Inferior parietal cortex (tissue), 1 donor: ENCODE measurements around the gene NOP56.
A peak's percentile ranks its signal among the peaks of the same experiment; 100 is the strongest.

Experiments
- DNase-seq: peaks from one replicate; pipeline ENCODE4 v3.0.0-alpha.2; 2016; ENCODE audit errors: extremely low spot score

The NOP56 gene

GRCh38 chr20:2640260-2640659, 12.2 kb upstream of the NOP56 start:
- DNase-seq: no peak

GRCh38 chr20:2640899-2641298, 11.5 kb upstream of the NOP56 start:
- DNase-seq: no peak

GRCh38 chr20:2643708-2644107, 8.7 kb upstream of the NOP56 start:
- no peak for DNase-seq

- peak; percentile 54 for DNase-seq
These were observed 508 bp downstream of the NOP56 start for GRCh38 chr20:2652724-2653555.

- no peak for DNase-seq
These were observed 1.3 kb downstream of the NOP56 start for GRCh38 chr20:2653556-2654383.

GRCh38 chr20:2654384-2654822, 2.0 kb downstream of the NOP56 start:
- no peak for DNase-seq

- DNase-seq: no peak
These were observed 2.4 kb downstream of the NOP56 start for GRCh38 chr20:2654831-2655230.

GRCh38 chr20:2655331-2656116, 3.1 kb downstream of the NOP56 start:
- DNase-seq: no peak

- DNase-seq: no peak
These were observed 4.2 kb downstream of the NOP56 start for GRCh38 chr20:2656471-2657117.

- no peak for DNase-seq
These were observed 4.8 kb downstream of the NOP56 start for GRCh38 chr20:2657241-2657640.

- no peak for DNase-seq
These were observed 5.2 kb downstream of the NOP56 start for GRCh38 chr20:2657674-2658073.

- no peak for DNase-seq
These were observed 6.3 kb downstream of the NOP56 start for GRCh38 chr20:2658414-2659354.

- no peak for DNase-seq
These were observed 7.1 kb downstream of the NOP56 start for GRCh38 chr20:2659547-2659946.

GRCh38 chr20:2663364-2663886, 11.0 kb downstream of the NOP56 start:
- no peak for DNase-seq

GRCh38 chr20:2663887-2664719, 11.7 kb downstream of the NOP56 start, which contains the start of gene IDH3B:
IDH3B (minus strand) TSS chr20:2664216; CDS start chr20:2664188, 28 bp downstream.
- peak; percentile 94 for DNase-seq

GRCh38 chr20:2671977-2672376, 19.5 kb downstream of the NOP56 start:
- no peak for DNase-seq

GRCh38 chr20:2672446-2672845, 20.0 kb downstream of the NOP56 start:
- no peak for DNase-seq

GRCh38 chr20:2673453-2673852, 21.0 kb downstream of the NOP56 start:
- DNase-seq: no peak

GRCh38 chr20:2680046-2680445, 27.6 kb downstream of the NOP56 start:
- no peak for DNase-seq
